NCI-H748 treated with DMSO at 0.1 percent for 48 hours (cell line): ENCODE measurements around the gene ASTN1.
A peak's percentile ranks its signal among the peaks of the same experiment; 100 is the strongest.

Experiments
- DNase-seq: peaks from one replicate; lab custom pipeline; 2025; lab: John Stamatoyannopoulos, UW

The ASTN1 gene

GRCh38 chr1:176878750-176879536 is 285.6 kb downstream of the ASTN1 start:
- no peak for DNase-seq

DNA sequence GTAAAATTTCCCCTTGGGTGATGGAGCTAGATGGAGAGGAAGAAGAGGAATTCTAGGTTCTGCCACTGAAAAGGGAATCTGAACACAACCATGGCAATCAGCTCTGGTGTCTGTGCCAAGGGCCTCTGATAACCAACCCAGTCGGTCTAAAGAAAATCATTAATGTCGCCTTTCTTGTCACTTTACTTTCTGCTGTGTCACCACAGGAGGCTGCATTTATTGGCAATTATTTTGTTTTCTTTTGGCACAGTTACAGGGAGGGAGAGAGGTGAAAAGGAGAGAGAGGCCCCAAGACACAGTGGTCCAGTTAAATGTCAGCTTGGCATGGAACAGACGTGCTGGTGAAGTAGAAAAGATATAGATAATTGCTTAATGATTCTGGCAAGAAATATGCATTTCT is 287.0 kb downstream of the ASTN1 start:
- no peak for DNase-seq

DNA sequence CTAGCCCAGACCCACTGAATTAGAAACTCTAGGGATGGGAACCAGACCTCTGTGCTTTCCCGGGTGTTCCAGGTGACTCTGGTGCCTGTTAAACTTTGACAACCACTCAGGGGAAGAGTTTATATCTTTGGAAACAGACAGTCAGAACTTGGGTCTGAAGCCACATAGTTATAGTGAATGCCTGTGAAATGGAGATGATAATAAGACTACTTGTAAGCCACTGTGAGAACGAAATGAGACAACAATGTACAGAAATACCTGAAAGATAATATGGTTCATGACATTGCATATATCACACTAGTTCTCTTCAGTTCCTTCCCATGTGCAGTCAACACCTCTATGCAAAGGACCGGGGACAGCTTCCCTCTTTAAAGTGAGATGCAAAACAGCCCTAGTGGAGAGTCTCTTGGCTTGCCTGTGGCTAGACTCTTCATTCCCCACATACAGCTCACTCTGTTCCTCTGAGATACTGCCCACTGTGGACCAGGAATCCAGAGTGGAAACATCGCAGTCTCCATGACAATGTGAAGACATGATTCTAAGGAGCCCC is 287.5 kb downstream of the ASTN1 start:
- DNase-seq: no peak

DNA sequence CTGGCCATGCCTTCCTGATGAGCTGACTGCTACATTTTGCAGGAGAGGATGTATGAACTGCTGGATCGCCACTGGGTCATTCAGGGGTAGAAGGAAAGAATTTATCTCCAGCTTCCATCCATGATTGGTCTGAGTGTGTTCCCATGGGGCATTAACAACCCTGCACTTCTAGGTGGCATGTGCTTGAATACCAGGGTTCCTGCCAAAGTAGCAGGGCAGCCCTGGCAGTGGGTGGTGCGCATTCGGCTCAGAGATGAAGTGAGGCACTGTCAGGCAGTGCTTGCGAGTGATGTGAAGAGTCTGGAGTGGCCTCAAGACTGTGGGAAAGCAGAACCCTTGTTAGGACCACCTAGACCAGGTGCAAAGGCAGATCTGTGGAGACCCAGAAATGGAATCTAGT is 294.9 kb downstream of the ASTN1 start:
- no peak for DNase-seq

DNA sequence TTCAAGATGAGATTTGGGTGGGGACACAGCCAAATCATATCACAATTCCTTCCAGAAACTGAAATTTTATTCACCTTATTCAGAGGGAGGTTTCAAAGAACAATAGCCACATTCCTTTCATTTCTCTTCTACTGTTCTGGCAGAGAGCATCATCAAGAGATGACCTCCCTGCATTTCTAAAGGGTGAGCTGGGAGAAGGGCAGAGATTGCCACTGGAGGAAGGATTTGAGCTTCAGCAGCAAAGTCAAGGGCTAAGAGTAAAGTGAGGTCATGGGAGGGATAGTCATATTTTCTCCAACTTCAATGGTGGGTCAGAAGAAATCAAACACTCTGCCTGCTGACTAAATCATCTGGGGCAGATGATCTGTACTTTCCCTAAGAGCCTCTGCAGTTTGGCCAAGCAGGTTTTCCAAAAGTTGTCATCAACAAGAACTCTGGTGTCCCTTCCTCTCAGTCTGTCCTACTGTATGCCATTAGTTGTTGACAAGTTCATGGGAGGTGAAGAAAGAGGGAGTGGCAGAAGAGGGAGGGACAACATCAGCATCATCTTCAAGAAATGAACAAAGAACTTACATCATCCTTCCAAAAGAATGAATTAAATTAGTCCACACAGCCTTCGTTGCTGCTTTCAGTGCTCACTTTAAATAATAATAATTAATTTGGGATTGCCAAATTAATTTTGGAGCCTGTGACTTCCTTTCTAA is 298.3 kb downstream of the ASTN1 start:
- DNase-seq: no peak

DNA sequence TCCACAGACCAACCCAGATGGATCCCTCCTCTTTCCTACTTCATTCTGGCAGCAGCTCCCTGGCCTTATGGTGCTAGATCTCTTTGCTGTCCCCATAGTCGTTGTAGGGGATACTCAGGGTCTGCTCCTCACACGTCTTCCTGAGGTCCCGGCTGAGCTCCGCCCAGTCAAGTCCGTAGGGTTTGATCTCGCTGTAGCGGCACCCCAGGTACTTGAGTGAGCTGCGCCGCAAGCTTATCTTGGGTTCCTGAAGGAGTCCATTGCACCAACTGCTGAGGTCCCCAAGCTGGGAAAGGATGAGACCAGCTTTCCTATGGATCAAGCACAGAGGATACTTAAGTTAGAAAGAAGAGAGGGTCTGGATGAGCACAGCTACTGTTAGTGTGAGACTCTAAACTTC is 300.3 kb downstream of the ASTN1 start:
- DNase-seq: no peak

DNA sequence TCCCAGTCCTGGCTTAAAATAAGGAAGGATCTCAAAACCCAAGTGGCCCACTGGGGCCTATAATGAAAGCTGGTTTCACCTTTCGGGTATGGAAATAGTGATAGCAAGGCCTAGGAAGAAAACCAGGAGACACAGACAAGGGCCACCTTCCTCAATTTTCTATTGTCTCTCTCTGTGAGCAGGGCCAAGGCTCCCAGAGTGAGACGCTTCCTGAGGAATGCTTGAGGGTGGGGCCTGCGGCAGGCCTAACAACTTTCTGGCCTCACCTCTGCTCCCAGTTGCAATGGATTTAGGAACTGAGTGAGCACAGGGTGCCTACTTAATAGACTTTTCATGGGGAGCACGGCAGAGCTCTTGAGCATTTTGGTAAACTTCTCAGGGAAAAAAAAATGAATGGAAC is 300.9 kb downstream of the ASTN1 start:
- DNase-seq: no peak

- DNase-seq: peak; percentile 50
Measured at GRCh38 chr1:176858433-176858916, 306.0 kb downstream of the ASTN1 start.

- DNase-seq: no peak
Measured at GRCh38 chr1:176857632-176858031, 306.9 kb downstream of the ASTN1 start.

DNA sequence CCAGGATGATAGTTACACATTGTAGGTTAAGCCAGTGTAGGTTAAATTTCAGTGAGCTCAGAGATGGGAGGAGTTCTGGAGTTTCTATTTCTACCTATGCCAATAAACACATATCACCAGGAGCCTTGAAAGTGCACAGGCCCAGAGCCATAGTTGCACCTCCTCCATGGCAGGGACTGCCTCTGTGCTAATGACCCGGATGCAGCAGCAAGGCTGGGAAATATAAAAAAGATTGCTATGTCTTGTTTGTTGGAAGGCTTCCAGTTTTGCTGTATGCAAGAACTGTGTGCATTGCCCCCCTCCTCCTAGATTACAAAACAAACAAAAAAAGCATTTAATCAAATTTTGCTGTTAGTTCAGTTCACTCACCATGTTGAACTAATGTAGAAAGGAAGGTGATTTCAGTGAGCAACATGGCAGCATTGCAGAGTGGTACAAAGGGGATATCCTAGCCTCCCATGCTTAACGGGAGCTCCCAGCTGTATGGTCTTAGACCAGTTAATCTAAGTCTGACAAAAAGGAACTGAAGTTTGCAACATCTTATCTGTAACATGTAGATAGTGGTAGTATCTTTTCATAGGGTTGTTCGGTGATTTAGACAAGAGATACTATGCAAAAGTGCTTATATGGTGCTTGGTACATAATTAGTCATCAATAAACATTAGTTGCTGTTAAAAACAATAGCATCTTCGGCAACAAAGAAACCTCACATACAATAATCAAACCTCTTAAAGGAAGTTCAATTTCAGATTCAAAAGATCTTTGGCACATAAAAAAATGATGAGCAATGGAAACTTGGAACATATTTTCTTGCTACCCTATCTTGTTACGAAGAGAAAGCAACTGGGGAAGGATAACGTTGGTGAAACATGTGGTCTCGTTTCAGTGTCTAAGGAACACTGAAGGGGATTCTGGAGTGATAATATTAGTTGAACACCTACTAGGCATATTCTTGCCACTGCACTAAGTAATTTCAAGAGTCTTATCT is 309.5 kb downstream of the ASTN1 start:
- peak; percentile 45 for DNase-seq

GRCh38 chr1:176854121-176854520 is 310.4 kb downstream of the ASTN1 start:
- DNase-seq: no peak

DNA sequence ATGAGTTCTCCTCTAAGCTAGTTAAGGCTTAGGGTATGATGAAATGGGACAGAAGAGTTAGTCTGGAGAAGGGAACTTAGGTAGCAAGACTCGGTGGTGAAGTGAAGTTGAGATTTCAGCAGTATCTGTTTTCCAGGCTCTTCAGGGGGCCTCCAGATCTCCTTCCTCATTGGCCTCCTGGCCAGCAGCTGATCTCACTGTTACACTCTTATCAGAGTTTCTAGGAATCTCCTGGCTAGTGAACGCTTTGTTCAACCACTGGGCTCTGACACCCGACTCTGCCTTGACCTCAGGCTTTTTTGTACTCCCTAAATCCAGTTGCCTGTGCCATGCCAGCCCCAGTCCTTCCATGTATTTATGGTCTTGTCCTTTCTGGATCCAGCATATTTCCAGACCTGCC is 311.0 kb downstream of the ASTN1 start:
- no peak for DNase-seq

DNA sequence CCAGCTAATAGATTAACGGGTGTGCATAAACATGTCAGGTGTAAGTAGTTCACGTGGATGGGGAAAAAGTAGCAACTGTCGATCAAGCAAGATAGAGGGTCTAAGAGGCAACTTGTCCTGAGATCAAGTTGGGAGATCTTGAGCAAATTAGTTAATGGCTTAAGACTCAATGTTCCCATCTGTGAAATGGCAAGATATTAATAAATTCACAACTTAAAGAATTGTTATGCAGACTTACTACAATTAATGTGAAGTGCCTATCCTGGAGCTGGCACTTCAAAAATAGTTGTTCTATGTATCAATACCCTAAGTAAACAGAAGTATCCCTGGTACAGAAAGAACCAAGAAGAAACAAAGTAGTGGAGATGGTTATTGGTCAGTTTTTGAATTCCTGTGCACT is 312.4 kb downstream of the ASTN1 start:
- no peak for DNase-seq

GRCh38 chr1:176850871-176851270 is 313.6 kb downstream of the ASTN1 start:
- no peak for DNase-seq

DNA sequence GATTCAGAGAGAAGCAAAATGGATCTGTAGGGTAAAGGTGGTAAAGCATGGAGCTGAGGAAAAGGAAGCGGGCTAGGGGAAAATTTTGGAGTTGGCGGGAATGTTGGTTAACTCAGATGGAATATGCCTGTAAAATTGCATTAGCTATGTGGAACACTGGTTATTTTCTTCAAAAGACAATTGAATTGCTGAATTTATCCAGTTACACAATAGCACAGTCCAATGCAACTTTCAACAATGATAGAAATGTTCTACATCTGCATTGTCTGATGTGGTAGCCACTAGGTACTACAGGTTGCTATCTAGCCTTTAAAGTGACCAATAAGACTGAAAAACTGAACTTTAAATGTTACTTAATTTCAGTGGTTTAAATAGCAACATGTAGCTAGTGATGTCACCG is 315.2 kb downstream of the ASTN1 start:
- no peak for DNase-seq

- no peak for DNase-seq
Measured at GRCh38 chr1:176847052-176847451, 317.5 kb downstream of the ASTN1 start.

GRCh38 chr1:176843352-176844297 is 320.9 kb downstream of the ASTN1 start:
- peak; percentile 18 for DNase-seq

GRCh38 chr1:176841238-176841637 is 323.3 kb downstream of the ASTN1 start:
- DNase-seq: no peak

- no peak for DNase-seq
Measured at GRCh38 chr1:176839216-176839615, 325.3 kb downstream of the ASTN1 start.

- no peak for DNase-seq
Measured at GRCh38 chr1:176838276-176838995, 326.1 kb downstream of the ASTN1 start.
